Pancreas (tissue), 10 donors: ENCODE results near the gene KIF21B. TPM values are rescaled to one million over a fixed set of nuclear protein-coding genes. Genes with fewer than 3 reads are reported as not detected.
"Not testable (repeated sequence)": the region's sequence is repeated elsewhere in the genome, so short reads cannot be mapped to it uniquely, and the experiment has no call there.

Experiments
- ATAC-seq, 4 donors: fragments of 200-7000 bp; cut with Tn5 transposase; one replicate each; pipeline versions ENCODE4 v1.8.0 to v1.9.1; 2020; ENCODE audit warnings: mild to moderate bottlenecking in 4 of 4, moderate library complexity in 4 of 4
- DNase-seq, 6 donors: peaks; one replicate each; pipeline ENCODE4 v3.0.0-alpha.2; 2020
- FAIRE-seq: peaks from 2 replicates; lab custom pipeline; 2012; peaks lifted over from hg19 to GRCh38; lab: Jason Lieb, UNC
- H3K27ac ChIP-seq, 4 donors: fragments of 200-600 bp; sonication (generic); 1 replicate in 3 of 4; 2 replicates in 1 of 4; pipeline versions ENCODE4 v1.5.0 to v1.8.0; 2020
- H3K27me3 ChIP-seq, 4 donors: fragments of 200-600 bp; one replicate each; pipeline ENCODE4 v1.8.0; 2021
- H3K36me3 ChIP-seq, 3 donors: fragments of 200-600 bp; sonication (generic) in 1 of 3; one replicate each; pipeline versions ENCODE4 v1.5.0 to v1.8.0; 2020 to 2021
- H3K4me1 ChIP-seq, 3 donors: fragments of 200-600 bp; one replicate each; pipeline ENCODE4 v1.8.0; 2021
- H3K4me3 ChIP-seq, 4 donors: fragments of 200-600 bp; sonication (generic) in 2 of 4; one replicate each; pipeline versions ENCODE4 v1.5.0 to v1.8.0; 2020 to 2021
- H3K9me3 ChIP-seq, 4 donors: fragments of 200-600 bp; one replicate each; pipeline ENCODE4 v1.8.0; 2021
- CTCF ChIP-seq, 4 donors: fragments of 200-600 bp; sonication (generic) in 3 of 4; IDR thresholded peaks; one replicate each; pipeline versions ENCODE4 v1.5.0 to v1.8.0; 2021; ENCODE audit warnings: antibody characterized with exemption in 4 of 4
- WGBS, 2 donors: extraction: QIAGEN DNeasy Blood & Tissue Kit; methylation state at CpG; one replicate each; pipeline ENCODE4 v1.1.7; 2013; 5-methylcytosine and 5-hydroxymethylcytosine counted together
- intact Hi-C, 3 donors: fragments of 100-400 bp; cut with DNase I; formaldehyde crosslinking; loops; one replicate each; pipeline versions ENCODE4 v1.11.1 to v1.14.2; 2022
- polyA plus RNA-seq, 2 donors: library from polyadenylated mRNA; stranded (reverse); fragments of 200-250 nt; gene quantifications; one replicate each; pipeline ENCODE4 v1.2.3, GENCODE V29; 2013
- total RNA-seq, 6 donors: library from RNA; stranded (reverse); fragmentation: NEBNext Ultra II Directional in 4 of 6; extraction: Animal tissue kit (Norgen Biotek cat#: 25700) in 4 of 6; gene quantifications; one replicate each; pipeline versions ENCODE4 v1.2.1 to v1.2.4, GENCODE V29; 2021 to 2023
- donor health status: healthy with polysubstance abuse.
- donor health status: DM: no; HTN: no; CAD: no; lungs with moderate emphysema.
- donor health status: DM: no; HTN: no; CAD: no.
- donor health status: control.
- donor health status: control.
- donor health status: Bipolar disorder and iron deficiency.
- donor health status: DM: yes; HTN: yes; CAD: no.
- donor health status: DM: no; HTN: no; CAD: no.
- donor health status: DM: no; HTN: no; CAD: no.
- donor health status: DM: yes; HTN: yes; CAD: no.

Gene KIF21B
- total and polyA plus RNA-seq, 8 donors = 0.51 to 2.5 (median 0.93) TPM

GRCh38 chr1:200945111-200945510, 78.4 kb downstream of the KIF21B start:
- Histone ChIP-seq H3K4me1 (no peaks in the 10 kb centered on the region), H3K9me3 (no peaks in the 10 kb centered on the region), H3K27me3 (no peaks in the 10 kb centered on the region), H3K36me3 (no peaks in the 10 kb centered on the region), H3K4me3 (no peak overlapping the region), H3K27ac (no peak overlapping the region)
- 72 to 80% methylated on average over 3 of the region's 3 CpGs for WGBS, 2 donors
- DNase-seq (no peak), ATAC-seq (no peak), FAIRE-seq (no peak)
- intact Hi-C loops = no loop called here
- no peak for TF ChIP-seq CTCF (IDR thresholded peaks at IDR 0.05)

GRCh38 chr1:200938955-200939354, 84.6 kb downstream of the KIF21B start:
- H3K36me3 ChIP-seq = no peaks in the 10 kb centered on the region
- peak in 1 of 4 donors; percentile 27 for ATAC-seq
- no peak overlapping the region for H3K4me3 ChIP-seq
- intact Hi-C loops = no loop called here
- H3K9me3 ChIP-seq = no peaks in the 10 kb centered on the region
- no peak for TF ChIP-seq CTCF (IDR thresholded peaks at IDR 0.05)
- no peak for FAIRE-seq
- DNase-seq = no peak
- no peaks in the 10 kb centered on the region for H3K4me1 ChIP-seq
- H3K27ac ChIP-seq = no peak overlapping the region
- 66 to 75% methylated on average over 3 to 4 of the region's 4 CpGs for WGBS, 2 donors
- H3K27me3 ChIP-seq = no peaks in the 10 kb centered on the region

GRCh38 chr1:200935286-200935962, 88.1 kb downstream of the KIF21B start:
- 91 to 92% methylated on average over 18 of the region's 18 CpGs for WGBS, 2 donors
- FAIRE-seq, H3K36me3 ChIP-seq, ATAC-seq, H3K9me3 ChIP-seq, H3K27me3 ChIP-seq, H3K27ac ChIP-seq, H3K4me1 ChIP-seq, DNase-seq, H3K4me3 ChIP-seq, intact Hi-C loops: not testable (repeated sequence)

- 88 to 92% methylated on average over 13 of the region's 13 CpGs for WGBS, 2 donors
- DNase-seq = no peak
- H3K36me3 ChIP-seq = no peaks in the 10 kb centered on the region
Measured at GRCh38 chr1:200934676-200935245, 88.8 kb downstream of the KIF21B start.

GRCh38 chr1:200931776-200932175, 91.7 kb downstream of the KIF21B start:
- FAIRE-seq (no peak), ATAC-seq (no peak), DNase-seq (no peak)
- H3K36me3 ChIP-seq = no peaks in the 10 kb centered on the region
- WGBS, 2 donors = 84 to 85% methylated on average over 2 of the region's 2 CpGs
- intact Hi-C loops = no loop called here
- H3K9me3 ChIP-seq = no peaks in the 10 kb centered on the region
- H3K27ac ChIP-seq = no peak overlapping the region
- H3K4me1 ChIP-seq = no peaks in the 10 kb centered on the region
- no peak for TF ChIP-seq CTCF (IDR thresholded peaks at IDR 0.05)
- no peaks in the 10 kb centered on the region for H3K27me3 ChIP-seq
- H3K4me3 ChIP-seq = no peak overlapping the region

More at GRCh38 chr1:200934676-200935245, 88.8 kb downstream of the KIF21B start:
- Histone ChIP-seq H3K4me1 (no peaks in the 10 kb centered on the region), H3K27ac (no peak overlapping the region), H3K9me3 (no peaks in the 10 kb centered on the region), H3K27me3 (no peaks in the 10 kb centered on the region), H3K4me3 (no peak overlapping the region)
- FAIRE-seq (no peak), ATAC-seq (no peak)
- TF ChIP-seq CTCF (IDR thresholded peaks at IDR 0.05) = no peak
- intact Hi-C loops = no loop called here

- ATAC-seq, H3K27me3 ChIP-seq, DNase-seq, H3K36me3 ChIP-seq, H3K4me1 ChIP-seq, intact Hi-C loops, H3K27ac ChIP-seq, H3K4me3 ChIP-seq, FAIRE-seq, H3K9me3 ChIP-seq: not testable (repeated sequence)
- 82 to 92% methylated on average over 8 of the region's 8 CpGs for WGBS, 2 donors
Measured at GRCh38 chr1:200930285-200930684, 93.2 kb downstream of the KIF21B start.
